Panc1 (cell line): ENCODE data around the gene FTO. TPM values are rescaled to one million over a fixed set of nuclear protein-coding genes. Genes with fewer than 3 reads are reported as not detected.

Experiments used
- ATAC-seq: fragments of 200-7000 bp; cut with Tn5 transposase; 2 replicates; pipeline ENCODE4 v1.9.1; 2020; ENCODE audit warnings: mild to moderate bottlenecking, moderate library complexity
- BruUV-seq: library from RNA; stranded (reverse); fragments of 400-500 nt; replicated peaks from 2 replicates; lab custom pipeline; 2021; lab: Mats Ljungman, UMichigan
- CTCF ChIA-PET: fragments of 300-600 bp; sonication (Branson Sonifier 250); formaldehyde crosslinking; loops from one replicate; lab custom pipeline; 2022; ENCODE audit warnings: antibody characterized with exemption; lab: Charles Lee
- POLR2A ChIA-PET: fragments of 300-600 bp; sonication (Branson Sonifier 250); formaldehyde crosslinking; loops from one replicate; lab custom pipeline; 2022; ENCODE audit warnings: antibody characterized with exemption; lab: Charles Lee
- DNase-seq: peaks from one replicate; pipeline ENCODE4 v3.0.0-alpha.2; 2010; ENCODE audit warnings: low read depth, low spot score
- H3K27ac ChIP-seq: 2 replicates; pipeline ENCODE4 v1.5.1; 2011; ENCODE audit warnings: mild to moderate bottlenecking, low read length, inconsistent platforms
- H3K27me3 ChIP-seq: fragments of 200-500 bp; sonication (Bioruptor generic); 2 replicates; pipeline ENCODE4 v1.6.0; 2014; ENCODE audit warnings: low read length, inconsistent platforms; ENCODE audit not compliant: control insufficient read depth, insufficient read depth
- H3K36me3 ChIP-seq: fragments of 200-500 bp; sonication (Bioruptor generic); 2 replicates; pipeline ENCODE4 v1.5.1; 2014; ENCODE audit warnings: inconsistent platforms, mild to moderate bottlenecking, low read length, moderate library complexity; ENCODE audit not compliant: control insufficient read depth, insufficient read depth
- H3K4me1 ChIP-seq: 2 replicates; pipeline ENCODE4 v1.5.1; 2011; ENCODE audit warnings: inconsistent platforms, mild to moderate bottlenecking, low read length, moderate library complexity; ENCODE audit not compliant: control insufficient read depth, insufficient read depth
- H3K4me3 ChIP-seq, 2 experiments: 2 replicates each; pipeline ENCODE4 v1.5.1; 2011 to 2012; ENCODE audit warnings: low read depth in 2 of 2, low read length in 2 of 2, mild to moderate bottlenecking in 2 of 2, inconsistent platforms in 1 of 2, moderate library complexity in 1 of 2
- H3K9me3 ChIP-seq: fragments of 200-500 bp; sonication (Bioruptor generic); 2 replicates; pipeline ENCODE4 v1.5.1; 2014; ENCODE audit warnings: low read depth, mild to moderate bottlenecking, inconsistent platforms, low read length, moderate library complexity; ENCODE audit not compliant: control insufficient read depth, insufficient read depth
- POLR2AphosphoS5 ChIP-seq: IDR thresholded peaks from 2 replicates; pipeline ENCODE4 v1.6.1; 2012; ENCODE audit warnings: mild to moderate bottlenecking, low read depth, low read length, moderate library complexity
- REST ChIP-seq, 2 experiments: IDR thresholded peaks; 2 replicates each; pipeline ENCODE4 v1.6.1; 2011 to 2012; ENCODE audit warnings: low read depth in 2 of 2, control low read depth in 1 of 2, low read length in 1 of 2, mild to moderate bottlenecking in 1 of 2, moderate library complexity in 1 of 2; ENCODE audit not compliant: insufficient read depth in 1 of 2
- SIN3A ChIP-seq: IDR thresholded peaks from 2 replicates; pipeline ENCODE4 v1.6.1; 2012; ENCODE audit warnings: low read depth, mild to moderate bottlenecking, low read length, moderate library complexity, borderline replicate concordance; ENCODE audit not compliant: insufficient read depth
- TCF7L2 ChIP-seq: IDR thresholded peaks from 2 replicates; pipeline ENCODE4 v1.6.1; 2011; ENCODE audit warnings: mild to moderate bottlenecking, low read depth, low read length, inconsistent platforms
- in situ Hi-C: cut with HindIII; loops from 2 replicates; pipeline ENCODE4 v1.10.0; 2016; ENCODE audit warnings: low sequenced_read_pairs, low pct_unique_long_range_greater_than_20kb
- intact Hi-C: fragments of 100-400 bp; cut with micrococcal nuclease; formaldehyde crosslinking; loops from one replicate; pipeline ENCODE4 v1.10.0; 2022; ENCODE audit not compliant: unreplicated experiment
- total RNA-seq: library from RNA; stranded (reverse); gene quantifications from one replicate; pipeline ENCODE4 v1.2.1, GENCODE V29; 2021; ENCODE audit not compliant: unreplicated experiment
- TF ChIP-seq, protein P1 (sequence below): fragments of 450-650 bp; IDR thresholded peaks from 2 replicates; pipeline ENCODE4 v1.5.1; 2017; ENCODE audit warnings: mild to moderate bottlenecking

Gene FTO
- total RNA-seq, 1 experiment from 2014 or later, result 38.2 TPM

GRCh38 chr16:53968454-53968853, 264.5 kb downstream of the FTO start:
- no peaks in the 10 kb centered on the region for H3K9me3 ChIP-seq
- intact Hi-C loops (no loop called here), in situ Hi-C loops (no loop called here)
- no peak overlapping the region for H3K4me3 ChIP-seq
- ChIA-PET POLR2A (no interaction called here), CTCF (interaction anchor here (0.6 kb wide), 1 partner anchor 225 kb away, joined by 3 read pairs; no protein-coding TSS in a partner anchor)
- ATAC-seq (no peak), DNase-seq (no peak)
- no peaks in the 10 kb centered on the region for H3K27me3 ChIP-seq
- no TSS peak for BruUV-seq
- no peaks in the 10 kb centered on the region for H3K36me3 ChIP-seq
- H3K4me1 ChIP-seq, result no peaks in the 10 kb centered on the region
- H3K27ac ChIP-seq, result no peak overlapping the region
- TF ChIP-seq, protein P1, sequence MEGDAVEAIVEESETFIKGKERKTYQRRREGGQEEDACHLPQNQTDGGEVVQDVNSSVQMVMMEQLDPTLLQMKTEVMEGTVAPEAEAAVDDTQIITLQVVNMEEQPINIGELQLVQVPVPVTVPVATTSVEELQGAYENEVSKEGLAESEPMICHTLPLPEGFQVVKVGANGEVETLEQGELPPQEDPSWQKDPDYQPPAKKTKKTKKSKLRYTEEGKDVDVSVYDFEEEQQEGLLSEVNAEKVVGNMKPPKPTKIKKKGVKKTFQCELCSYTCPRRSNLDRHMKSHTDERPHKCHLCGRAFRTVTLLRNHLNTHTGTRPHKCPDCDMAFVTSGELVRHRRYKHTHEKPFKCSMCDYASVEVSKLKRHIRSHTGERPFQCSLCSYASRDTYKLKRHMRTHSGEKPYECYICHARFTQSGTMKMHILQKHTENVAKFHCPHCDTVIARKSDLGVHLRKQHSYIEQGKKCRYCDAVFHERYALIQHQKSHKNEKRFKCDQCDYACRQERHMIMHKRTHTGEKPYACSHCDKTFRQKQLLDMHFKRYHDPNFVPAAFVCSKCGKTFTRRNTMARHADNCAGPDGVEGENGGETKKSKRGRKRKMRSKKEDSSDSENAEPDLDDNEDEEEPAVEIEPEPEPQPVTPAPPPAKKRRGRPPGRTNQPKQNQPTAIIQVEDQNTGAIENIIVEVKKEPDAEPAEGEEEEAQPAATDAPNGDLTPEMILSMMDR, result no peak
- no peak for TF ChIP-seq TCF7L2
- TF ChIP-seq SIN3A, result no peak
- TF ChIP-seq POLR2AphosphoS5, result no peak
- TF ChIP-seq REST (IDR thresholded peaks at IDR 0.05; ENCODE audit: insufficient read depth in 1 of 2, low read depth in 2 of 2, low read length in 1 of 2), result no peak

DNA sequence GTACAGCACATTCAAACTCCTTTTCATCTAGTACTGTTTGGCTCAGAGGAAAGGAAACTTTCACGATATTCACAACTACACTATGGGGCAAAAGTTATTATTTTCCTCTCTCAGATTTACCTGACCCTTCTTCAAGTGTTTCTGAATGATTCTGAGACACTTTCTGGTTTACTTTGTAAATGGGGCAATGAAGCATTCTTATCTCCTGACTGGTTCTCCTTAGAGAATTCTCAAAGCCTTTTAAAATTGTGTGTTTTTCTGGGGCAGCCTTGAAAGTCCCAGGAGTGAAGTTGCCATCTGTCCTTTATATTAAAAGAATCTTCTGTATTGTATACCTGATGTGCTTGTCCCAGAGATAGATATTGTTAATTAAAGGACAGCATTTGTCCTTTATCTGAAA, 264.9 kb downstream of the FTO start:
- ChIA-PET CTCF (interaction anchor here (0.6 kb wide), 1 partner anchor 226 kb away, joined by 3 read pairs; no protein-coding TSS in a partner anchor), POLR2A (no interaction called here)
- in situ Hi-C loops, result no loop called here
- H3K4me3 ChIP-seq, result no peak overlapping the region
- DNase-seq (no peak), ATAC-seq (no peak)
- H3K4me1 ChIP-seq, result no peaks in the 10 kb centered on the region
- intact Hi-C loops, result no loop called here
- no peaks in the 10 kb centered on the region for H3K9me3 ChIP-seq
- TF ChIP-seq, protein P1, result no peak
- TF ChIP-seq SIN3A (no peak), REST (IDR thresholded peaks at IDR 0.05; ENCODE audit: insufficient read depth in 1 of 2, low read depth in 2 of 2, low read length in 1 of 2) (no peak), POLR2AphosphoS5 (no peak), TCF7L2 (no peak)
- H3K36me3 ChIP-seq, result no peaks in the 10 kb centered on the region
- H3K27ac ChIP-seq, result no peak overlapping the region
- no TSS peak for BruUV-seq
- H3K27me3 ChIP-seq, result no peaks in the 10 kb centered on the region
